HepG2 (cell line): ENCODE results near the gene FKBP5. TPM values are rescaled to one million over a fixed set of nuclear protein-coding genes. Genes with fewer than 3 reads are reported as not detected.

Experiments
- DNMT1 ChIP-seq: sonication (generic); formaldehyde crosslinking; IDR thresholded peaks from 2 replicates; pipeline ENCODE4 v1.5.1; 2020; ENCODE audit warnings: mild to moderate bottlenecking, missing genetic modification reagents
- GTF3A ChIP-seq: sonication (generic); formaldehyde crosslinking; conservative IDR thresholded peaks from 2 replicates; pipeline ENCODE4 v1.4.0; 2020; ENCODE audit warnings: mild to moderate bottlenecking, missing genetic modification reagents
- HOXD1 ChIP-seq: sonication (generic); formaldehyde crosslinking; IDR thresholded peaks from 2 replicates; pipeline ENCODE4 v1.5.0; 2020; ENCODE audit warnings: missing genetic modification reagents
- MED1 ChIP-seq: sonication (generic); formaldehyde crosslinking; IDR thresholded peaks from 2 replicates; pipeline ENCODE4 v1.4.0; 2020; ENCODE audit warnings: missing genetic modification reagents
- MEIS1 ChIP-seq: sonication (generic); formaldehyde crosslinking; IDR thresholded peaks from 2 replicates; pipeline ENCODE4 v1.9.0; 2021; ENCODE audit warnings: mild to moderate bottlenecking, missing genetic modification reagents, moderate library complexity, borderline replicate concordance
- MIER2 ChIP-seq: IDR thresholded peaks from 2 replicates; pipeline ENCODE4 v1.6.1; 2016; ENCODE audit warnings: missing biosample characterization, missing genetic modification reagents
- NFE2L2 ChIP-seq: fragments of 150-350 bp; IDR thresholded peaks from 2 replicates; pipeline ENCODE4 v1.6.1; 2014; ENCODE audit warnings: low read length
- PPARG ChIP-seq: conservative IDR thresholded peaks from 2 replicates; pipeline ENCODE4 v1.6.1; 2016; ENCODE audit warnings: missing biosample characterization, missing genetic modification reagents
- SNAPC2 ChIP-seq: sonication (generic); formaldehyde crosslinking; IDR thresholded peaks from 2 replicates; pipeline ENCODE4 v1.8.1; 2022; ENCODE audit warnings: mild to moderate bottlenecking, missing genetic modification reagents
- TBP ChIP-seq: sonication (generic); formaldehyde crosslinking; IDR thresholded peaks from 2 replicates; pipeline ENCODE4 v1.5.0; 2020; ENCODE audit warnings: missing genetic modification reagents
- ZNF274 ChIP-seq: sonication (generic); formaldehyde crosslinking; IDR thresholded peaks from 2 replicates; pipeline ENCODE4 v1.5.1; 2020; ENCODE audit warnings: mild to moderate bottlenecking, missing genetic modification reagents
- ZNF331 ChIP-seq: sonication (generic); formaldehyde crosslinking; IDR thresholded peaks from 2 replicates; pipeline ENCODE4 v1.4.0; 2020; ENCODE audit warnings: missing genetic modification reagents
- ZNF34 ChIP-seq: sonication (generic); formaldehyde crosslinking; IDR thresholded peaks from 2 replicates; pipeline ENCODE4 v1.4.0; 2020; ENCODE audit warnings: mild to moderate bottlenecking, missing genetic modification reagents, borderline replicate concordance
- ZNF629 ChIP-seq: sonication (generic); formaldehyde crosslinking; conservative IDR thresholded peaks from 2 replicates; pipeline ENCODE4 v1.5.0; 2020; ENCODE audit warnings: missing genetic modification reagents
- ZNF780A ChIP-seq: sonication (generic); formaldehyde crosslinking; IDR thresholded peaks from 2 replicates; pipeline ENCODE4 v1.8.0; 2022; ENCODE audit warnings: mild to moderate bottlenecking, missing genetic modification reagents, moderate library complexity
- polyA plus RNA-seq, 8 experiments: library from polyadenylated mRNA; depleted of rRNA in 3 of 8; stranded (reverse) in 7 of 8; unstranded in 1 of 8; fragments of >200 nt; fragmentation: Illumina TruSeq in 4 of 8; extraction: Trizol in 4 of 8; gene quantifications; 2 replicates each; pipeline versions ENCODE4 v1.2.1 to v1.2.3, GENCODE V29; 2011 to 2016; ENCODE audit warnings: low read depth in 4 of 8, missing spikeins in 1 of 8, mixed read lengths in 1 of 8; ENCODE audit not compliant: insufficient read depth in 1 of 8
- total RNA-seq, 5 experiments: library from RNA; depleted of rRNA; stranded (reverse); fragments of >200 nt; fragmentation: Illumina TruSeq; extraction: Trizol; gene quantifications; 2 replicates each; pipeline ENCODE4 v1.2.3, GENCODE V29; 2016; ENCODE audit warnings: low read depth in 1 of 5
- TF ChIP-seq, protein P1 (sequence below): sonication (generic); formaldehyde crosslinking; IDR thresholded peaks from 2 replicates; pipeline ENCODE4 v1.4.0; 2020; ENCODE audit warnings: missing genetic modification reagents; ENCODE audit errors: not compliant biosample characterization
- TF ChIP-seq, protein P2 (sequence below): sonication (generic); formaldehyde crosslinking; IDR thresholded peaks from 2 replicates; pipeline ENCODE4 v1.4.0; 2020; ENCODE audit warnings: missing genetic modification reagents, borderline replicate concordance
- TF ChIP-seq, protein P3 (sequence below): sonication (generic); formaldehyde crosslinking; IDR thresholded peaks from 2 replicates; pipeline ENCODE4 v1.9.0; 2021; ENCODE audit warnings: missing genetic modification reagents, borderline replicate concordance
- TF ChIP-seq, protein P4 (sequence below): sonication (generic); formaldehyde crosslinking; IDR thresholded peaks from 2 replicates; pipeline ENCODE4 v1.8.0; 2022; ENCODE audit warnings: mild to moderate bottlenecking, missing genetic modification reagents, moderate library complexity
- TF ChIP-seq, protein P5 (sequence below): IDR thresholded peaks from 2 replicates; pipeline ENCODE4 v1.4.0; 2020; ENCODE audit warnings: mild to moderate bottlenecking, missing genetic modification reagents

Gene FKBP5
- total and polyA plus RNA-seq, 2 of the 13 experiments (the other 11 are each of a cell fraction or from before 2014, with no cell fraction given) = 8.0 to 17.4 TPM

DNA sequence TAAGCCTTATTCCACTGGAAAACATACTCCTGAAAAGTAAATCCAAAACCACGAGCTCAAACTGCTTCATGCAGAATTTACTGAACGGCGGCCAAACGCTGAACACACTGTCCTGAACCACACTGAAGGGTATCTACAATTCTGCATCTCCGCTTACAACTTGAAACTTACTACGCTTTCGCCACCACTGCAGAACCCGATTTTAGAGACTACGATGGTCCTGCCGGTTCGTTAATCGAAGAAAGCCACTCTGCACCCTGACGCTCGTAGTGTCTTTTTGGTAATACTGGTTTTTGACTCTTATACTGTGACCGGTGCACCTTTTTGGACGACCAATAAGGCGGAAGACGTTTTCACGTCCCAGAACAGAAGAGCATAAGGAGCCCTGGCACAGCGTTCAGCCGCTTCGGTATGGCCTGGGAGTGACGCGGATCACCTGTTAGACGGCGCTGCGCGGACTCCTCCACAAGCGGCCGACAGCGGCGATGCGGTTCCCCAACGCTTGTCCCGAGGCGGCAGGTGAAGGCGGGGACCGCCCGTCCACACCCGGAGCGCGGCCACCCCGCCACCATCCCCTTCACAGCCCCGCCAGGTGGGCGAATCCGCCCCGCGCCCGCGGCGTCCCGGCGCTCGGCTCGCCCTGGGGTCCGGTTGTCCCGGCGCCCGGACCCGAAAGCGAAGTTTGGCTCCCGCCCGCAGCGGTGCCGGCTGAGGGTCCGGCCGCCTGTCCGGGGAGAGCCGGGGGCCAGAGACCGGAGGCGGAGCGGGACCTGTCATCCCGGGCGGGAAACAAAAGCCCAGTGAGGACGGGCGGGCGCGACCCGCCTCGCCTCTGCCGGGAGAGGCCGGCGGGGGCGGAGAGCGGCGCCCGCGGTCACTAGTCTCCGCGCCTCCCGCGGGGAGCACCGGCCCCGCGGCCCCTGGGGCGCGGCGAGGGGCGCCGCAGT is 784 bp downstream of the FKBP5 start (continued):
- TF ChIP-seq MEIS1 (CRISPR knock-in tag) (no peak), ZNF34 (CRISPR knock-in tag) (peak; percentile 10; the same call in 1 of the 2 replicates), SNAPC2 (CRISPR knock-in tag) (no peak), ZNF274 (CRISPR knock-in tag) (no peak), GTF3A (CRISPR knock-in tag) (0 out of 2 replicates have a peak, but pooled peaks have one; percentile 60), DNMT1 (CRISPR knock-in tag) (no peak), TBP (CRISPR knock-in tag) (no peak), MED1 (CRISPR knock-in tag) (peak; percentile 12; the same call in 1 of the 2 replicates), MIER2 (CRISPR knock-in tag) (no peak), ZNF331 (CRISPR knock-in tag) (no peak), ZNF629 (CRISPR knock-in tag) (no peak; the same call in 1 of the 2 replicates), ZNF780A (CRISPR knock-in tag) (no peak), NFE2L2 (no peak), PPARG (no peak), HOXD1 (CRISPR knock-in tag) (peak; percentile 38; the same call in 1 of the 2 replicates)
- TF ChIP-seq, protein P1, sequence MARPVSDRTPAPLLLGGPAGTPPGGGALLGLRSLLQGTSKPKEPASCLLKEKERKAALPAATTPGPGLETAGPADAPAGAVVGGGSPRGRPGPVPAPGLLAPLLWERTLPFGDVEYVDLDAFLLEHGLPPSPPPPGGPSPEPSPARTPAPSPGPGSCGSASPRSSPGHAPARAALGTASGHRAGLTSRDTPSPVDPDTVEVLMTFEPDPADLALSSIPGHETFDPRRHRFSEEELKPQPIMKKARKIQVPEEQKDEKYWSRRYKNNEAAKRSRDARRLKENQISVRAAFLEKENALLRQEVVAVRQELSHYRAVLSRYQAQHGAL (CRISPR knock-in tag) = no peak
- TF ChIP-seq, protein P2, sequence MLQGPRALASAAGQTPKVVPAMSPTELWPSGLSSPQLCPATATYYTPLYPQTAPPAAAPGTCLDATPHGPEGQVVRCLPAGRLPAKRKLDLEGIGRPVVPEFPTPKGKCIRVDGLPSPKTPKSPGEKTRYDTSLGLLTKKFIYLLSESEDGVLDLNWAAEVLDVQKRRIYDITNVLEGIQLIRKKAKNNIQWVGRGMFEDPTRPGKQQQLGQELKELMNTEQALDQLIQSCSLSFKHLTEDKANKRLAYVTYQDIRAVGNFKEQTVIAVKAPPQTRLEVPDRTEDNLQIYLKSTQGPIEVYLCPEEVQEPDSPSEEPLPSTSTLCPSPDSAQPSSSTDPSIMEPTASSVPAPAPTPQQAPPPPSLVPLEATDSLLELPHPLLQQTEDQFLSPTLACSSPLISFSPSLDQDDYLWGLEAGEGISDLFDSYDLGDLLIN = 0 out of 2 replicates have a peak, but pooled peaks have one; percentile 15
- TF ChIP-seq, protein P3, sequence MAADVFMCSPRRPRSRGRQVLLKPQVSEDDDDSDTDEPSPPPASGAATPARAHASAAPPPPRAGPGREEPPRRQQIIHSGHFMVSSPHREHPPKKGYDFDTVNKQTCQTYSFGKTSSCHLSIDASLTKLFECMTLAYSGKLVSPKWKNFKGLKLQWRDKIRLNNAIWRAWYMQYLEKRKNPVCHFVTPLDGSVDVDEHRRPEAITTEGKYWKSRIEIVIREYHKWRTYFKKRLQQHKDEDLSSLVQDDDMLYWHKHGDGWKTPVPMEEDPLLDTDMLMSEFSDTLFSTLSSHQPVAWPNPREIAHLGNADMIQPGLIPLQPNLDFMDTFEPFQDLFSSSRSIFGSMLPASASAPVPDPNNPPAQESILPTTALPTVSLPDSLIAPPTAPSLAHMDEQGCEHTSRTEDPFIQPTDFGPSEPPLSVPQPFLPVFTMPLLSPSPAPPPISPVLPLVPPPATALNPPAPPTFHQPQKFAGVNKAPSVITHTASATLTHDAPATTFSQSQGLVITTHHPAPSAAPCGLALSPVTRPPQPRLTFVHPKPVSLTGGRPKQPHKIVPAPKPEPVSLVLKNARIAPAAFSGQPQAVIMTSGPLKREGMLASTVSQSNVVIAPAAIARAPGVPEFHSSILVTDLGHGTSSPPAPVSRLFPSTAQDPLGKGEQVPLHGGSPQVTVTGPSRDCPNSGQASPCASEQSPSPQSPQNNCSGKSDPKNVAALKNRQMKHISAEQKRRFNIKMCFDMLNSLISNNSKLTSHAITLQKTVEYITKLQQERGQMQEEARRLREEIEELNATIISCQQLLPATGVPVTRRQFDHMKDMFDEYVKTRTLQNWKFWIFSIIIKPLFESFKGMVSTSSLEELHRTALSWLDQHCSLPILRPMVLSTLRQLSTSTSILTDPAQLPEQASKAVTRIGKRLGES (CRISPR knock-in tag) = no peak
- TF ChIP-seq, protein P4, sequence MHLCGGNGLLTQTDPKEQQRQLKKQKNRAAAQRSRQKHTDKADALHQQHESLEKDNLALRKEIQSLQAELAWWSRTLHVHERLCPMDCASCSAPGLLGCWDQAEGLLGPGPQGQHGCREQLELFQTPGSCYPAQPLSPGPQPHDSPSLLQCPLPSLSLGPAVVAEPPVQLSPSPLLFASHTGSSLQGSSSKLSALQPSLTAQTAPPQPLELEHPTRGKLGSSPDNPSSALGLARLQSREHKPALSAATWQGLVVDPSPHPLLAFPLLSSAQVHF (CRISPR knock-in tag) = no peak
- TF ChIP-seq, protein P5, sequence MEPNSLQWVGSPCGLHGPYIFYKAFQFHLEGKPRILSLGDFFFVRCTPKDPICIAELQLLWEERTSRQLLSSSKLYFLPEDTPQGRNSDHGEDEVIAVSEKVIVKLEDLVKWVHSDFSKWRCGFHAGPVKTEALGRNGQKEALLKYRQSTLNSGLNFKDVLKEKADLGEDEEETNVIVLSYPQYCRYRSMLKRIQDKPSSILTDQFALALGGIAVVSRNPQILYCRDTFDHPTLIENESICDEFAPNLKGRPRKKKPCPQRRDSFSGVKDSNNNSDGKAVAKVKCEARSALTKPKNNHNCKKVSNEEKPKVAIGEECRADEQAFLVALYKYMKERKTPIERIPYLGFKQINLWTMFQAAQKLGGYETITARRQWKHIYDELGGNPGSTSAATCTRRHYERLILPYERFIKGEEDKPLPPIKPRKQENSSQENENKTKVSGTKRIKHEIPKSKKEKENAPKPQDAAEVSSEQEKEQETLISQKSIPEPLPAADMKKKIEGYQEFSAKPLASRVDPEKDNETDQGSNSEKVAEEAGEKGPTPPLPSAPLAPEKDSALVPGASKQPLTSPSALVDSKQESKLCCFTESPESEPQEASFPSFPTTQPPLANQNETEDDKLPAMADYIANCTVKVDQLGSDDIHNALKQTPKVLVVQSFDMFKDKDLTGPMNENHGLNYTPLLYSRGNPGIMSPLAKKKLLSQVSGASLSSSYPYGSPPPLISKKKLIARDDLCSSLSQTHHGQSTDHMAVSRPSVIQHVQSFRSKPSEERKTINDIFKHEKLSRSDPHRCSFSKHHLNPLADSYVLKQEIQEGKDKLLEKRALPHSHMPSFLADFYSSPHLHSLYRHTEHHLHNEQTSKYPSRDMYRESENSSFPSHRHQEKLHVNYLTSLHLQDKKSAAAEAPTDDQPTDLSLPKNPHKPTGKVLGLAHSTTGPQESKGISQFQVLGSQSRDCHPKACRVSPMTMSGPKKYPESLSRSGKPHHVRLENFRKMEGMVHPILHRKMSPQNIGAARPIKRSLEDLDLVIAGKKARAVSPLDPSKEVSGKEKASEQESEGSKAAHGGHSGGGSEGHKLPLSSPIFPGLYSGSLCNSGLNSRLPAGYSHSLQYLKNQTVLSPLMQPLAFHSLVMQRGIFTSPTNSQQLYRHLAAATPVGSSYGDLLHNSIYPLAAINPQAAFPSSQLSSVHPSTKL = no peak
